Left ventricle myocardium inferior (tissue), 1 donor: ENCODE results near the gene ARL8A. TPM values are rescaled to one million over a fixed set of nuclear protein-coding genes. Genes with fewer than 3 reads are reported as not detected.

ENCODE experiments used
- DNase-seq: peaks from one replicate; pipeline ENCODE4 v3.0.0-alpha.2; 2020
- H3K27ac ChIP-seq: fragments of 200-600 bp; replicated peaks from 2 replicates; pipeline ENCODE4 v1.8.0; 2021
- H3K27me3 ChIP-seq: fragments of 200-600 bp; 2 replicates; pipeline ENCODE4 v1.8.0; 2021; ENCODE audit warnings: low read depth
- H3K36me3 ChIP-seq: fragments of 200-600 bp; 2 replicates; pipeline ENCODE4 v1.8.0; 2021
- H3K4me1 ChIP-seq: fragments of 200-600 bp; 2 replicates; pipeline ENCODE4 v1.8.0; 2021
- H3K4me3 ChIP-seq: fragments of 200-600 bp; 2 replicates; pipeline ENCODE4 v1.8.0; 2021; ENCODE audit warnings: mild to moderate bottlenecking, moderate library complexity
- H3K9me3 ChIP-seq: fragments of 200-600 bp; replicated peaks from 2 replicates; pipeline ENCODE4 v1.8.0; 2021
- intact Hi-C: fragments of 100-400 bp; cut with micrococcal nuclease; formaldehyde crosslinking; loops from one replicate; pipeline ENCODE4 v1.11.0; 2022
- total RNA-seq: library from RNA; stranded (reverse); fragmentation: NEBNext Ultra II Directional; extraction: Animal tissue kit (Norgen Biotek cat#: 25700); gene quantifications from one replicate; pipeline ENCODE4 v1.2.1, GENCODE V29; 2021
- TF ChIP-seq, protein P1 (sequence below): fragments of 200-600 bp; IDR thresholded peaks from 2 replicates; pipeline ENCODE4 v1.8.0; 2021; ENCODE audit warnings: antibody characterized with exemption, mild to moderate bottlenecking, borderline replicate concordance
- donor health status: DM: no; HTN: yes; CAD: no; lungs with severe emphysema.

The ARL8A gene
- total RNA-seq, 1 donor from 2014 or later: 64.7 TPM

DNA sequence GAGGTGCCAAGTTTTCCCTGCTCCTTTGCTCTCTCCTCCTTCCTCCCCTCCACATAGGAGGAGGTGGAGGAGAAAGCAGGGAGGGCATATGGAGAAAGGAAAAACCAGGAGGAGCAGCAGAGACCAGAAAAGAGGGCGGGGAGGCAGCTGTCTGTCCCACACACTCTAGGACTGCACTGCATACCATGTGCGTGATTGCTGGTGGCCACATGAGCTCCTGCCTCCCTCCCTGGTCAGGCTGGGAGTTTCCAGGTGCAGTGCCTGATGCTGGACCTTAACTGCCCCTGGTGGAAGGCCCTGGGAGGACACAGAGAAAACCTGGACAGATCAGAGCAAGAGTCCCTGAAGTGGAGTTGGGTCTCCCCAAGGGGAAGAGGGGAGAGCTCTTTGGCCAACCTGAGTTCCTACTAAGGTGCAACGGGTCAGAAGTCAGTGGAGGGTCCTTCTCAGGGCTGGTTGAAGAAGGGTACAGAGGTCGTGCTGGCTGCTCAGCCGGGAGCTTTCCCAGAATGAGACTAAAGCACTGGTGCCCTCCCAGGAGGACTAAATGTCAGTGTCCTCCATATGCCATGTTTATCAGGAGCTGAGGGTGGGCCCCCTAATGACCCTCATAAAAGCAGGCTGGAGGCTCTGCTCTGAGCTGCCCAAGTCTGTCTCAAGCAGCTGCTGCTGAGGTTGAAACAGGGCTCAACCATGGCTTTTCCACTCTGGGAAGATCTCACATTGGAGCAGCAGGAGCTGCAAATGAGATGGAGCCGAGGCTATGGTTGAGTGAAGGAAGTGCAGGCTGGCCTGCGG is 45.6 kb upstream of the ARL8A start:
- H3K27me3 ChIP-seq: peaks cover 42% of the 10 kb centered on the region
- intact Hi-C loops: loop anchor here (10.0 kb wide), 2 partner anchors 125 to 525 kb away; partner anchors contain the start of gene SYT2
- H3K36me3 ChIP-seq: no peaks in the 10 kb centered on the region
- no peak overlapping the region for H3K4me3 ChIP-seq
- DNase-seq: no peak
- no peaks in the 10 kb centered on the region for H3K9me3 ChIP-seq
- H3K27ac ChIP-seq: no peak overlapping the region
- TF ChIP-seq, protein P1, sequence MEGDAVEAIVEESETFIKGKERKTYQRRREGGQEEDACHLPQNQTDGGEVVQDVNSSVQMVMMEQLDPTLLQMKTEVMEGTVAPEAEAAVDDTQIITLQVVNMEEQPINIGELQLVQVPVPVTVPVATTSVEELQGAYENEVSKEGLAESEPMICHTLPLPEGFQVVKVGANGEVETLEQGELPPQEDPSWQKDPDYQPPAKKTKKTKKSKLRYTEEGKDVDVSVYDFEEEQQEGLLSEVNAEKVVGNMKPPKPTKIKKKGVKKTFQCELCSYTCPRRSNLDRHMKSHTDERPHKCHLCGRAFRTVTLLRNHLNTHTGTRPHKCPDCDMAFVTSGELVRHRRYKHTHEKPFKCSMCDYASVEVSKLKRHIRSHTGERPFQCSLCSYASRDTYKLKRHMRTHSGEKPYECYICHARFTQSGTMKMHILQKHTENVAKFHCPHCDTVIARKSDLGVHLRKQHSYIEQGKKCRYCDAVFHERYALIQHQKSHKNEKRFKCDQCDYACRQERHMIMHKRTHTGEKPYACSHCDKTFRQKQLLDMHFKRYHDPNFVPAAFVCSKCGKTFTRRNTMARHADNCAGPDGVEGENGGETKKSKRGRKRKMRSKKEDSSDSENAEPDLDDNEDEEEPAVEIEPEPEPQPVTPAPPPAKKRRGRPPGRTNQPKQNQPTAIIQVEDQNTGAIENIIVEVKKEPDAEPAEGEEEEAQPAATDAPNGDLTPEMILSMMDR: no peak
- H3K4me1 ChIP-seq: peaks cover 16% of the 10 kb centered on the region

DNA sequence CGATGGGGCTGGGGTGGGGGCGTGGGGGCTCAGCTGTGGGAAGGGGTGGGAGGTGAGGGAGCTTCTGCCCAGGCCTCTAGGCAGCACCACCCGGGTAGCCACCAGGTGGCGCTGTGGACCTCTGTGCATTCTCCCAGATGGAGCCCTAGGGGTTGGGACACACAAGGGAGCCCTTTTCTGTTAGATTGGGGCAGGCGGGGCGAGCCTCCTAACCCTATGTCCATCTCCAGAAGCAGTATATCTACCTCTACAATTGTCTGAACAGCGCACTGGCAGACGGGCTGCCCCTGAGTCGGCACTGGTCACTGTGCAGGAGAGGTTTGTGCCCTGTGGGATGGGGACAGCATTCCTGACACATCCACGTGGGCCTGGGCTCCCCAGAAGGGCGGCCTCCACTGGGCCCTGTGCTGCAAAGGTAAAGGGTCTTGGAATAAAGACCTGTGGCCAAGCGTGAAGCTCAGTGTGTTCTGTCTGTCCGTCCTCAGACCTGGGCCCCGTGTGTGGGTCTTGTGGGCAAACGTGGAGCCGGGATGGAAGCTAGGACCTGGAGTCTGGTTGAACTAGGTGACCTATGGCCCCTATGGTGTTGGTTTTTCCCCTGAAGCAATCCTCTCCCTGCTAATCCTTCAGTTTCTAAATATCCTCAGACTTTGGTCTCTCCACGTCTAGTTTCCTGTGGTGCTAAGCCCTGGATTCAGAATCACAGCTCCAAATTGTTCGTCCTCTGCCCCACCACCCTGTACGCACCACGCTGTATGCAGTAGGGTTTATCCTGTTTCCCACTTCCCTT is 44.7 kb upstream of the ARL8A start:
- H3K27me3 ChIP-seq: peaks cover 41% of the 10 kb centered on the region
- H3K9me3 ChIP-seq: no peaks in the 10 kb centered on the region

DNA sequence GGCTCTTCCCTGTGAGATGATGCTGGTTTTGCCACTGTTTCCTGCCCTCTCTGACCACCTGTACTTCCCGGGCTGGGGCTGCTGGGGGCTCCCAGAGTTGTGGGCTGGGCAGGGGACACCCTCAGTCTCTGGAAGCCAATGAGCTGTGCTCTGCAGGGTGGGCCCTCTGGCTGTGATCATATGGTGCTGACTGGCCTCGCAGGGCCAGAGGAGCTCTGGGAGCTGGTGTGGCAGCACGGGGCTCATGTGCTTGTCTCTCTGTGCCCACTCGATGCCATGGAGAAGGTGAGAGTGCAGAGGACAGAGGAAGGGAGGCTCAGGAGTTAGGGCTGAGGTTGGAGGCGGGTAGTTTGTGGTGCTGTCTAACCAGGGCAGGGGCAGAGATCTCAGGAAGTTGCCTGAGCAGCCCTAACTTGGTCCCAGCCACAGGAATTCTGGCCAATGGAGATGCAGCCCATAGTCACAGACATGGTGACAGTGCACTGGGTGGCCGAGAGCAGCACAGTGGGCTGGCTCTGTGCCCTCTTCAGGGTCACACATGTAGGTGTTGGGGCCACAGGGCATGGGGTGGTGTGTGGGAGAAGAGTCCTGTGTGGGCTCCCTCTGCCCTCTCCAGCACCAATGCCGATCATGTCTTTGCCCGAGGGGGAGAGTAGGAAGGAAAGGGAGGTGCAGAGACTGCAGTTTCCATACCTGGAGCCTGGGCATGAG is 43.3 kb upstream of the ARL8A start:
- Histone ChIP-seq H3K4me3 (no peak overlapping the region), H3K36me3 (no peaks in the 10 kb centered on the region), H3K27me3 (peaks cover 38% of the 10 kb centered on the region), H3K4me1 (peaks cover 4% of the 10 kb centered on the region), H3K9me3 (no peaks in the 10 kb centered on the region), H3K27ac (no peak overlapping the region)
- intact Hi-C loops: loop anchor here (10.0 kb wide), 2 partner anchors 127 to 527 kb away; partner anchors contain the start of gene SYT2
- TF ChIP-seq, protein P1: no peak
- no peak for DNase-seq

More for the DNA sequence above, 44.7 kb upstream of the ARL8A start:
- Histone ChIP-seq H3K4me3 (no peak overlapping the region), H3K36me3 (no peaks in the 10 kb centered on the region), H3K27ac (no peak overlapping the region), H3K4me1 (peaks cover 16% of the 10 kb centered on the region)
- TF ChIP-seq, protein P1: peak; percentile 90
- DNase-seq: peak; percentile 73
- intact Hi-C loops: loop anchor here (10.0 kb wide), 2 partner anchors 126 to 526 kb away; partner anchors contain the start of gene SYT2

DNA sequence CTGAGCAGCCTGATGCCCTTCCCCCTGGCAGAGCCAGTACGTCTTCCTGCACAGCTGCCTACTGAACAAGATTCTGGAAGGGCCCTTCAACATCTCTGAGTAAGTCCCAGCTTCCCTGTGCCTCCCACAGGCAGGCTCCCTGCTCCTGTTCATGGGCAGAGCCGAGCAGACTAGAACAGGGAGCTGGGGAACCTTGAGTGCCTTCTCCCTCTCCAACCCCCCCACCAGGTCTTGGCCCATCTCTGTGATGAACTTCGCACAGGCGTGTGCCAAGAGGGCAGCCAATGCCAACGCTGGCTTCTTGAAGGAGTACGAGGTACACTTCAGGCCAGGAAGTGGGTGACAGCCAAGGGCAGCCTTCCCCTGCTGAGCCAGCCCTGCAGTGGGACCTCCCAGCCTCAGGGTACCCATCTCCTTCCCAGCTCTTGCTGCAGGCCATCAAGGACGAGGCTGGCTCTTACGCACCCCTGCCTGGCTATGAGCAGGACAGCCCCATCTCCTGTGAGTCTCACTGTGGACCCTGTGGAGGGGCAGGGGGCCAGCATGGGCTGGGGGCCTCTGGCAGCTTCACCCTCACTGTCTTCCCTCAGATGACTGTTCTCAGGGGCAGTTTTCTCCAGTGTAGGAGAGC is 42.6 kb upstream of the ARL8A start:
- Histone ChIP-seq H3K4me1 (no peaks in the 10 kb centered on the region), H3K36me3 (no peaks in the 10 kb centered on the region), H3K9me3 (no peaks in the 10 kb centered on the region), H3K27ac (no peak overlapping the region), H3K4me3 (no peak overlapping the region), H3K27me3 (peaks cover 36% of the 10 kb centered on the region)
- intact Hi-C loops: loop anchor here (10.0 kb wide), 2 partner anchors 128 to 528 kb away; partner anchors contain the start of gene SYT2
- DNase-seq: no peak
- TF ChIP-seq, protein P1: no peak
